GM18508 (cell line): Measurements from ENCODE around the gene FSD1.

ENCODE experiments used
- ATAC-seq: cut with Tn5 transposase; IDR thresholded peaks from one replicate; pipeline ENCODE4 v1.9.1; 2021; ENCODE audit warnings: moderate number of reproducible peaks; ENCODE audit not compliant: insufficient read depth, unreplicated experiment

FSD1 gene

DNA sequence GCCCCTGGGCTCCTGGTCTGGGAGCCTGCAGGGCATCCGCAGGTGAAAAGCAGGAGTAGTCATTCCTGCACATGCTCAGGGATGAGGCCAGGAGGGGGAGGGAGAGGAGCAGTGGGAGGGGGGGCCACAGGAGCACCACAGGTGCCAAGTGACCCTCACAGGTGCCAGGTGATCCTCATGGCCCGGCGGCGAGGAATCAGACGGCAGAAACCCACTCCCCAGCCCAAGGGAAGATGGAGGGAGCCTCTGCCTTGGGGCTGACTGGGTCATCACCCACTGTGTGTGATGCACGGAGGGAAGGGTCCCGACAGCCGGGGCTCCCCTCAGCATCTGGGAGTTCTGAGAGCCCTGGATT is 68.6 kb downstream of the FSD1 start:
- no peak for ATAC-seq
